AG20443 (cell line): ENCODE results near the gene PPP4R4.
A peak's percentile ranks its signal among the peaks of the same experiment; 100 is the strongest.
"Not testable (repeated sequence)": the region's sequence is repeated elsewhere in the genome, so short reads cannot be mapped to it uniquely, and the experiment has no call there.

Experiments used
- DNase-seq: peaks from one replicate; pipeline ENCODE4 v3.0.0; 2012; ENCODE audit warnings: low spot score, mixed read lengths

Gene PPP4R4

GRCh38 chr14:94180655-94181271 lies 6.6 kb downstream of the PPP4R4 start:
- peak; percentile 40 for DNase-seq

DNA sequence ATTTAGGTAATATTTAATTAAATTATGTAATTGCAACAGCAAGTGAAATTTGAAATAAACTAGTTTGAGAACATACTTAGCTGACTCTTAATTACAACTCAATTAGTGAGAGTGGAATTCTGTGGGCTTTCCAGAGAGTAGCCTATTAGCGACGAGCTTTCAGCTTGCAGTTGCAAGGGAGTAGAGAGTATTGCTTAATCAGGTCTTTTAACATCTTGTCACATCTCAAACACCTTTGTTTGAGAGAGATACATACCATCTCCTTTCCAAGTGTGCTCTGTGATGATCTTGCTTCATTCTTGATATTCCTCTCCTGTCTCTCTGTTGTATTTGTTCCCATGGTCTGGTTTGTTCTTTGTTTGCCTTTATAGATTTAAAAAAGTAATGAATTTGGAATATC lies 7.7 kb downstream of the PPP4R4 start:
- no peak for DNase-seq

- no peak for DNase-seq
These were observed 18.4 kb downstream of the PPP4R4 start for GRCh38 chr14:94192536-94192935.

GRCh38 chr14:94193776-94194175 lies 19.7 kb downstream of the PPP4R4 start:
- DNase-seq, result no peak

GRCh38 chr14:94196057-94196456 lies 21.9 kb downstream of the PPP4R4 start:
- no peak for DNase-seq

DNA sequence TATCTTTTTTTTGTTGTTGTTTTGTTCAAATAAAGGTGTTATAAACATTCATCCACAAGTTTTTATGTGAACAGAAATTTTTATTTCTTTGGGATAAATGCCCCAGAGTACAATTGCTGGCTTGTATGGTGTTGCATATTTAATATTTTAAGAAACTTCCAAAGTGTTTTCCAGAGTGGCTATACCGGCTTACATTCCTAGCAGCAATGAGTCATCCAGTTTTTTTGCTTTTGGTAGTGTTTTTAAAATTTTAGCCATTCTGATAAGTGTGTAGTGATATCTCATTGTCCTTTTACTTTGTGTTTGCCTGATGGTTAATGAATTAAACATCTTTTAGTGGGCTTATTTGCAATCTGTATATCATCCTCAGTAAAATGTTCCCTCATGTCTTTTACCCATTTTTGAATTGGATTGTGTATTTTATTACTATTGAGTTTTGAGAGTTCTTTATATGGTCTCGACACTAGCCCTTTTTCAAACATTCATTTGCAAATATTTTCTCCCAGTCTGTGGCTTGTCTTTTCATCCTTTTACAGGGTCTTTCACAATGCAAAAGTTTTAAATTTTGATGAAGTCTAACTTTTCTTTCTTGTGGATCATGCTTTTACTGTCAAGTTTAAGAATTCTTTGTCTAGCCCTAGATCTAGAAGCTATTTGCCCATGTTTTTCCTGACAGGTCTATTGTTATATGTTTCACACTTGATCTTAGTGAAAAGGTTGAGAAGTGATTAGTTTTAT lies 29.5 kb downstream of the PPP4R4 start:
- DNase-seq, result no peak

- DNase-seq, result peak; percentile 34
These were observed 38.9 kb downstream of the PPP4R4 start for GRCh38 chr14:94213021-94213420.

DNA sequence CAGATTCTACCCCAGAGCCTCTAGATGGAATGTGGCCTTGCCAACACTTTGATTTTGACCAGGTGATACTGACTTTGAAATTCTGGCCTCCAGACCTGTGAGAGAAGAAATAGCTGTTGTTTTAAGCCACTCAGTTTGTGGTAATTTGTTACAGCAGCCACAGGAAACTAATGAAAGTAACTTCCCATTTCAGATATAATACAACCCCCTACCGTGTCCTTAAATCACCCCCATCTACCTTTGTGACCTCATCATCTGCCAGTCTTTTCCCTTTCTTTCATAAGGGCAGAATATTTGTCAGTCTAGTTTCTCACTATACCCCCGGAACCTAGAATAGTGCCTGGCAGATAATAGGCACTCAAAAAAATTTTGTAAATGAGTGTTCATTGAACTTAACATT lies 39.6 kb downstream of the PPP4R4 start:
- no peak for DNase-seq

- no peak for DNase-seq
These were observed 43.0 kb downstream of the PPP4R4 start for GRCh38 chr14:94217116-94217515.

GRCh38 chr14:94218198-94218886 lies 44.2 kb downstream of the PPP4R4 start:
- not testable (repeated sequence) for DNase-seq

DNA sequence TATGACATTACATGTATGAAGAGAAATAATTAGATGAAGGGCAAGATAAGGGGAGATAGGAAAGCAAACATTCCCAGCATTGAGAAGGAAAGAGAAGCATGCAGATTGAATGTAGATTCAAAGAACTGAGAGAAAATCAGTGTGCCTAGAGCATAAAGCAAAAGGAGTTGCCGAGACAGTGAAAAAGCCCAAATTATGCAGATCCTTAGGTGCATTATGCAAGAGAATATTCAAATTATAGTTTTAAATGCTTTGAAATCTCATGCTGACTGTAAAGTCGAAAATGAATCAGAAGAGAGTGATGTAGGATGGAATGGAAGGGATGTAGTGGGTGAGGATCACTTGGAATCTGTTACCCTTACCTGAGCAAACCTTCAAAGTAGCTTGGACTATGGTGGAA lies 49.9 kb downstream of the PPP4R4 start:
- no peak for DNase-seq

GRCh38 chr14:94225460-94226378 lies 51.6 kb downstream of the PPP4R4 start:
- DNase-seq, result no peak

- DNase-seq, result peak; percentile 31
These were observed 52.9 kb downstream of the PPP4R4 start for GRCh38 chr14:94227029-94227428.

DNA sequence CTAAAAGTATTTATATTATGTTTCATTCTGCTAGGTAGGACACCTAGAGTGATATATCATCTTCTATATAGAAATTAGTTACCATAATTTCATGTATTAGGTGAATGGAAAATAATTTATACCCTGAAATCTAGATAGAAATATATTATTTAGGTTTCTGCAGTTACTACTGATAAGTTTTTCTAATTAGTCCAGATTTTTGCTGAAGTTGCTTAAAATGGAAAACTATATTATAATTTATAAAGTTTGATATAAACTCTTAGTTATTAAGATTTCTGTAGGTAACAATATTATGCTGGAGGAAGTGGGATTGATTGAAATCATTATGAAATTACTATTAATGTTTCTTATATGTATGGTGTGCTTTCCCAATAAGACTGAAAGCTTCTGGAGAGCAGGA lies 62.9 kb downstream of the PPP4R4 start:
- DNase-seq, result no peak

GRCh38 chr14:94237983-94238382 lies 63.9 kb downstream of the PPP4R4 start:
- DNase-seq, result no peak

DNA sequence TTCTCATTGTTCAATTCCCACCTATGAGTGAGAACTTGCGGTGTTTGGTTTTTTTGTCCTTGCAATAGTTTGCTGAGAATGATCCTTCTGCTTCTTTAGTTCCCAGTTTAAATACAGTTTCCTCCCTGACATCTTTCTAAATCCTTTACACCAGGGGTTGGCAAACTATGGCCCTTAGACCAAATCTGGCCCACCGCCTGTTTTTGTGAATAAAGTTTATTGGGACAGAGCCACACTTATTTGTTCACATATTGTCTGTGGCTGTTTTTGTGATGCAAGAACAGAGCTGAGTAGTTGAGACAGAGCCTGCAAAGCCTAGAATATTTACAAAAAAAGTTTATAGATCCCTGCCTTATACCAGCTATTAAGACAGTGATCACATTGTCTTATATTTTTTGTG lies 65.3 kb downstream of the PPP4R4 start:
- DNase-seq, result no peak

GRCh38 chr14:94244182-94244581 lies 70.1 kb downstream of the PPP4R4 start:
- no peak for DNase-seq

GRCh38 chr14:94264195-94264594 lies 90.1 kb downstream of the PPP4R4 start:
- not testable (repeated sequence) for DNase-seq

GRCh38 chr14:94267352-94267751 lies 93.2 kb downstream of the PPP4R4 start:
- no peak for DNase-seq

DNA sequence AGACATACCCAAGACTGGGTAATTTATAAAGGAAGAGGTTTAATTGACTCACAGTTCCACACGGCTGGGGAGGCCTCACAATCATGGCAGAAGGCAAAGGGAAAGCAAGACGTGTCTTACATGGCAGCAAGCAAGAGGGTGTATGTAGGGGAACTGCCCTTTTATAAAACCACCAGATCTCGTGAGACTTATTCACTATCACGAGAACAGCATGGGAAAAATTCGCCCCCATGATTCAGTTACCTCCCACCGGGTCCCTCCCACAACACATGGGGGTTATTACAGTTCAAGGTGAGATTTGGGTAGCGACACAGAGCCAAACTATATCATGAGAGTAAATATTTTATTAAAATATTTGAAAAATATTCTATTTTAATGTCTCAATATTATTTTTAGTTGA lies 94.5 kb downstream of the PPP4R4 start:
- DNase-seq, result not testable (repeated sequence)

GRCh38 chr14:94269156-94269555 lies 95.0 kb downstream of the PPP4R4 start:
- DNase-seq, result no peak

- not testable (repeated sequence) for DNase-seq
These were observed 102.9 kb downstream of the PPP4R4 start for GRCh38 chr14:94276898-94277561.
